GM12891 (cell line): ENCODE results near the gene TTC28.

Experiments used
- DNase-seq: peaks from one replicate; pipeline ENCODE4 v3.0.0; 2011; ENCODE audit warnings: low spot score; ENCODE audit not compliant: insufficient read length
- FAIRE-seq: peaks from 2 replicates; lab custom pipeline; 2011; peaks lifted over from hg19 to GRCh38; lab: Jason Lieb, UNC
- PAX5 ChIP-seq: IDR thresholded peaks from 2 replicates; pipeline ENCODE4 v1.6.1; 2011; ENCODE audit warnings: low read length, moderate library complexity, mild to moderate bottlenecking; ENCODE audit not compliant: insufficient read depth, severe bottlenecking
- POLR2A ChIP-seq: IDR thresholded peaks from 2 replicates; pipeline ENCODE4 v1.6.1; 2011; ENCODE audit warnings: low read depth, low read length, control low read depth
- POLR2AphosphoS5 ChIP-seq: IDR thresholded peaks from 2 replicates; pipeline ENCODE4 v1.6.1; 2011; ENCODE audit warnings: low read depth, low read length, control low read depth
- POU2F2 ChIP-seq: IDR thresholded peaks from 2 replicates; pipeline ENCODE4 v1.6.1; 2011; ENCODE audit warnings: low read depth, mild to moderate bottlenecking, control low read depth, low read length, moderate library complexity
- SPI1 ChIP-seq: IDR thresholded peaks from 2 replicates; pipeline ENCODE4 v1.6.1; 2011; ENCODE audit warnings: low read depth, low read length, control low read depth
- TAF1 ChIP-seq: IDR thresholded peaks from 2 replicates; pipeline ENCODE4 v1.6.1; 2011; ENCODE audit warnings: low read depth, low read length, control low read depth

TTC28 gene

GRCh38 chr22:28425211-28425610 lies 254.4 kb downstream of the TTC28 start:
- DNase-seq (no peak), FAIRE-seq (no peak)

DNA sequence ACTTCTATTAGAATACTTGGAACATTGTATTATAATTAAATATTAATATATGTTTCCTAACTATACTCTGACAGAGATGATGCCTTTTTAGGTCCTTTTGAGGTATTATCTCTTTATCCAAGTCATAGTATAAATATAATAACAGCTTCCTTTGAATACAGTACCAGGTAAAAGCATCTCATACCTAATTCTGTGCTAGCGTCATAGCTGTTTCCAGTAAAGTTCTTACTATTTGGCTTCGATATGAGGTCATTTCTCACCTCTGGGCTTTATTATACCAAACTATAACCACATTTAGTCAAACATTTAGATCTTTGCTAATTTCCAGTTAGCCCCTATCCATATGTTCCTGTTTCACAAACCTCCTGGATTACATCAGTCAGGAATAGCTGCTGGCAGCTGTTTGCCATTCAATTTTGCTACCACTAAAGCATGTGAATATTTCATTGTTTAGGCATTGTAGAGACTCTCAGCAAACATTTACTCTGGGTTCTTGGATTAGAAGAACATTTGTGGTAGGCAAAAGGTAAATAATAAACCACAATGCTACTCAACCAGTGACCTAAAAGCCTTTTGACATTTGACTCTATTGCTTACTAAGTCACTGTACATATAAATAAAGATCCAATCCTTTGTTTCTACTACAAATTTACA lies 255.1 kb downstream of the TTC28 start:
- FAIRE-seq: no peak
- DNase-seq: no peak

More at GRCh38 chr22:28425211-28425610, 254.4 kb downstream of the TTC28 start:
- TF ChIP-seq POLR2AphosphoS5 (no peak), TAF1 (no peak), POU2F2 (no peak), PAX5 (no peak), SPI1 (no peak), POLR2A (no peak)

GRCh38 chr22:28419919-28420318 lies 259.7 kb downstream of the TTC28 start:
- TF ChIP-seq POU2F2 (no peak), PAX5 (no peak), SPI1 (no peak), POLR2AphosphoS5 (no peak), TAF1 (no peak)
- FAIRE-seq (no peak), DNase-seq (no peak)

More for the DNA sequence above, 255.1 kb downstream of the TTC28 start:
- no peak for TF ChIP-seq TAF1
- no peak for TF ChIP-seq POLR2AphosphoS5
- TF ChIP-seq POU2F2: no peak
- no peak for TF ChIP-seq POLR2A

DNA sequence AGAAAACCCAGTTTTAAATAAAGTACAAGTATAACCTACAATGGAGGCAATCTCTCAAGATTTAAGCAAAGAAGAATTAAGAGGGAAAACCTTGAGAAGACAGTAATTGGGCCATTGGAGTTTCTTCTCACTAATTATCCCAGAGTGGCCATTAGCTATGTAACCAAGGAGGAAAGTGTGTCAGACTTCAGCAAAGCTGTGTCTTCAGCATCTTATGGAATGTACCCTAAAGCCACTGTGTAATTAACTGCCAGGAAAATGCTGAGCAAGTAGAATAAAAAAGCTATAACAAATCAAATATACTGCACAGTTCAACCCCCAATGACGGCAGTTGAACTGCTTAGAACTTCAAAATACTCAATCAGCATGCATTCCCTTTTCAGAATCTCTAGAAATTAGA lies 261.6 kb downstream of the TTC28 start:
- TF ChIP-seq PAX5: no peak
- no peak for TF ChIP-seq POLR2AphosphoS5
- TF ChIP-seq POLR2A: no peak
- TF ChIP-seq SPI1: no peak
- no peak for TF ChIP-seq TAF1
- TF ChIP-seq POU2F2: no peak
- DNase-seq (no peak), FAIRE-seq (no peak)

GRCh38 chr22:28417431-28417830 lies 262.2 kb downstream of the TTC28 start:
- no peak for FAIRE-seq

GRCh38 chr22:28414913-28415312 lies 264.7 kb downstream of the TTC28 start:
- DNase-seq: no peak
- no peak for FAIRE-seq
- TF ChIP-seq POLR2A (no peak), POU2F2 (no peak), POLR2AphosphoS5 (no peak), SPI1 (no peak), TAF1 (no peak)

More at GRCh38 chr22:28417431-28417830, 262.2 kb downstream of the TTC28 start:
- TF ChIP-seq POLR2A (no peak), TAF1 (no peak), POU2F2 (no peak), SPI1 (no peak), PAX5 (no peak), POLR2AphosphoS5 (no peak)
- no peak for DNase-seq

- FAIRE-seq (no peak), DNase-seq (no peak)
- no peak for TF ChIP-seq PAX5
- TF ChIP-seq TAF1: no peak
- TF ChIP-seq POLR2A: no peak
- TF ChIP-seq POLR2AphosphoS5: no peak
These were observed 265.8 kb downstream of the TTC28 start for GRCh38 chr22:28413612-28414399.

DNA sequence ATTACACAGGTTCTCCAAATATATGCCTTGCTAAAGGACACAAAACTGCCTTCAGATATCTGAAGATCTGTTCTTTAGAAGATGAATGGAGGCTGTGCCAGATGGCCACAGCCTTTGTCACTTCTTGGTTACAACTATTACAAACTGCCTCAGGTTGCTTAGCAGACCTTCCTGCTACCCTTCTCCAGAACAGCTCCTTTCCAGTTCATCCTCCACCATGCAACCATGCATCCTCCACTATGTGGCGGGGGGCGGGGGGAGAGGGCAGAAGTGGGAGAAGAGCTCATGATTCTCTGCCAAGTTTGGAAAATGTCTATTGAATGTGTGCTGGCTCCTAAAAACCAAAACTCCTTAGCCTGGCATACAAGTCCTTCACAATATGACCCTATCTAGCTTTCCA lies 267.5 kb downstream of the TTC28 start:
- TF ChIP-seq TAF1: no peak
- TF ChIP-seq POU2F2: no peak
- TF ChIP-seq SPI1: no peak
- TF ChIP-seq PAX5: no peak
- no peak for TF ChIP-seq POLR2A
- no peak for TF ChIP-seq POLR2AphosphoS5
- FAIRE-seq (no peak), DNase-seq (no peak)

DNA sequence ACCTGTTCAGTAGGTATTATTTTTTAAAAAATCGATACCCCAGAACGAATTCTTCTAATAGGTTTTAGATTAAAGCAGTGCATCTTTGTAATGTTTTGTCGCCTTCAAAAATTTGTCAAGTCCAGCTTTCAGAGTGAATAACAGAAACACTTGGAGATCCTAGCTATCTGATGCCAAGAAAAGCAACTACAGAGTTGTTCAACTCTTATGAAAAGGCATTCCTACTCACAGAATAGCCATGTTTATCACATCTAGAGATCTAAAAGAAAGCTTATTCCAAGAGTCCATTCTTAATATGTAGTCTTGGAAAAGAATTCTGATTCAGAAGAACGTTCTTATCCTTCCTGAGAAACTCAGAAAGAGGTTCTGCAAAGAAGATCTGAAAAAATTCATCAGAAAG lies 268.5 kb downstream of the TTC28 start:
- DNase-seq (no peak), FAIRE-seq (no peak)
- TF ChIP-seq PAX5: no peak
- no peak for TF ChIP-seq SPI1
- TF ChIP-seq POLR2AphosphoS5: no peak

DNA sequence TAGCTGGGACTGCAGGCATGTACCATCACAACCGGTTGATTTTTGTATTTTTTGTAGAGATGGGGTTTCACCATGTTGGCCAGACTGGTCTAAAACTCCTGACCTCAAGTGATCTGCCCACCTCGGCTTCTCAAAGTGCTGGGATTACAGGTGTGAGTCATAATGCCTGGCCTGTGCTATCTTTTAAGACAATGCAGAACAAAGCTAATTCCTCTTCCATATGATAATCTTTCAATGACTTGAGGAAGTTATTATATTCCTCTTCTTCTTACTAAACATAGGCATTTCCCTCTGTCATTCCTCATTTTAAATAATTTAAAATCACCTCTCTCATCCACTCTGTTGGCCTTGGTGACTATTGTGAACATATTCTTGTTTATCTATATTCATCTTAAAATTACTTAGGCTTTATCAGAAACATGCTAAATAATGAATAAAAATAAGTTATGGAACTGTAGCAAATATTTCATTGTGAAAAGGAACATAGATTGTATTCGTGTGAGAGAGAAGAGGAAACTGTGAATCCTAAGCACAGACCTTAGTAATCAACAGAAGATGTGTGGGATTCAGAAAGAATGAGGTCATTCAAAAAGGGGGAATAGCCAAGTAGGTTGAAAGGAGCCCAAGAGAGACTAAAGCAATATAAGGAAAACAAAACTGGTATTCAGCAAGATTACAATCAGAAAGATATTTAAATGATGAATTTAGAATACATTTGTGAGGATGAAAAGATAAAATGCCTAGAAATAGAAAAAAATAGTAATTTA lies 269.4 kb downstream of the TTC28 start:
- no peak for TF ChIP-seq POLR2A
- no peak for TF ChIP-seq PAX5
- TF ChIP-seq POLR2AphosphoS5: no peak
- no peak for TF ChIP-seq POU2F2
- TF ChIP-seq SPI1: no peak
- no peak for TF ChIP-seq TAF1

More for the DNA sequence above, 269.4 kb downstream of the TTC28 start:
- FAIRE-seq: no peak
- DNase-seq: no peak
